ENCODE data around the gene NUAK1. TPM values are rescaled to one million over a fixed set of nuclear protein-coding genes. Genes with fewer than 3 reads are reported as not detected.

NUAK1 gene
- polyA plus RNA-seq, 1 donor from 2014 or later: 8.3 TPM

DNA sequence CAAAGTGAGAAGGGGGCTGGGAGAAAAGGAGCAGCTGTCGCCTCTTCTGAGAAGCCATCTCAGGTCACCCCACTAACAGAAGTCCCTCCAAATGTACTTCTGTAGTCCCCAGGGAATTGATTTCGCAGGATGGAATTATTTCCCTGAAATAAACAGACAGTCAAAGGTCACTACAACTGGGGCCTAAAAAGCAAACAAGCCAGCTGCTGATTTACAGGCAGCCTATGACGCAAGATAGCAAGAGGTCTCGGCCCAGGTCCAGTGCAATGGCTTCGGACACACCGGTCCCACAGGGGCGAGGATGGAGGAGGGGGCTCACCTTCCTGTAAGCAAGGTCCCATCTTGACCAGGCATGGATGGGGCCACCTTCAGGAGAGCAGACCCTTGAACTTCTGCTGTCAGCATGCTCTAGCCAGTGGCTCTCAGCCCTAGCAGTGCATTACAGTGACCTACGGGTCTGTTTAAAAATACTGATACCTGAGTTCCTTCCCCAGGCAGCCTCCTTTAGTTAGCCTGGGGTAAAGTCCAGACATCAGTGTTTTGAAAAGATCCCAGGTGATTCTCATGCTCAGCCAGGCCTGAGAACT is 18.1 kb downstream of the NUAK1 start:
- Histone ChIP-seq H3K4me2 (ENCODE audit: low read length) (no peak overlapping the region), H2AFZ (ENCODE audit: low read depth, low read length) (no peak overlapping the region), H3K9me2 (ENCODE audit: insufficient read depth, low read length) (no peaks in the 10 kb centered on the region), H3K27ac (ENCODE audit: low read length) (no peak overlapping the region), H3K79me2 (replicated peaks; ENCODE audit: insufficient read depth, low read length) (peaks cover 18% of the 10 kb centered on the region), H3F3A (ENCODE audit: insufficient read depth, low read length, poor library complexity, severe bottlenecking) (no peaks in the 10 kb centered on the region), H3K9me3 (ENCODE audit: low read length) (no peaks in the 10 kb centered on the region), H3K4me3 (ENCODE audit: low read length) (no peak overlapping the region), H3K9ac (ENCODE audit: low read length) (no peak overlapping the region), H3K27me3 (ENCODE audit: insufficient read depth, low read depth, low read length) (no peaks in the 10 kb centered on the region), H3K36me3 (ENCODE audit: insufficient read depth, low read length) (no peaks in the 10 kb centered on the region), H4K20me1 (ENCODE audit: insufficient read depth) (no peaks in the 10 kb centered on the region)
- no peak for TF ChIP-seq RAD21 (conservative IDR thresholded peaks at IDR 0.05)
- no peak for TF ChIP-seq REST (IDR thresholded peaks at IDR 0.05; ENCODE audit: borderline replicate concordance)
- TF ChIP-seq EP300 (conservative IDR thresholded peaks at IDR 0.05; ENCODE audit: poor library complexity, severe bottlenecking): no peak
- TF ChIP-seq SMC3 (conservative IDR thresholded peaks at IDR 0.05; ENCODE audit: poor library complexity): no peak
- TF ChIP-seq, protein P1, sequence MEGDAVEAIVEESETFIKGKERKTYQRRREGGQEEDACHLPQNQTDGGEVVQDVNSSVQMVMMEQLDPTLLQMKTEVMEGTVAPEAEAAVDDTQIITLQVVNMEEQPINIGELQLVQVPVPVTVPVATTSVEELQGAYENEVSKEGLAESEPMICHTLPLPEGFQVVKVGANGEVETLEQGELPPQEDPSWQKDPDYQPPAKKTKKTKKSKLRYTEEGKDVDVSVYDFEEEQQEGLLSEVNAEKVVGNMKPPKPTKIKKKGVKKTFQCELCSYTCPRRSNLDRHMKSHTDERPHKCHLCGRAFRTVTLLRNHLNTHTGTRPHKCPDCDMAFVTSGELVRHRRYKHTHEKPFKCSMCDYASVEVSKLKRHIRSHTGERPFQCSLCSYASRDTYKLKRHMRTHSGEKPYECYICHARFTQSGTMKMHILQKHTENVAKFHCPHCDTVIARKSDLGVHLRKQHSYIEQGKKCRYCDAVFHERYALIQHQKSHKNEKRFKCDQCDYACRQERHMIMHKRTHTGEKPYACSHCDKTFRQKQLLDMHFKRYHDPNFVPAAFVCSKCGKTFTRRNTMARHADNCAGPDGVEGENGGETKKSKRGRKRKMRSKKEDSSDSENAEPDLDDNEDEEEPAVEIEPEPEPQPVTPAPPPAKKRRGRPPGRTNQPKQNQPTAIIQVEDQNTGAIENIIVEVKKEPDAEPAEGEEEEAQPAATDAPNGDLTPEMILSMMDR (IDR thresholded peaks at IDR 0.05; ENCODE audit: poor library complexity, severe bottlenecking): no peak

GRCh38 chr12:106119301-106119700 is 19.5 kb downstream of the NUAK1 start:
- H2AFZ ChIP-seq (ENCODE audit: low read depth, low read length): no peak overlapping the region
- H3K9me2 ChIP-seq (ENCODE audit: insufficient read depth, low read length): no peaks in the 10 kb centered on the region
- H3K9me3 ChIP-seq (ENCODE audit: low read length): no peaks in the 10 kb centered on the region
- H3K36me3 ChIP-seq (ENCODE audit: insufficient read depth, low read length): no peaks in the 10 kb centered on the region
- no peaks in the 10 kb centered on the region for H3K27me3 ChIP-seq (ENCODE audit: insufficient read depth, low read depth, low read length)
- TF ChIP-seq REST (IDR thresholded peaks at IDR 0.05; ENCODE audit: borderline replicate concordance): no peak
- no peak for TF ChIP-seq EZH2 (IDR thresholded peaks at IDR 0.05; ENCODE audit: borderline replicate concordance, insufficient read depth, low read length, poor library complexity, severe bottlenecking)
- no peak for TF ChIP-seq POLR2AphosphoS5 (IDR thresholded peaks at IDR 0.05)
- TF ChIP-seq SMC3 (conservative IDR thresholded peaks at IDR 0.05; ENCODE audit: poor library complexity): no peak
- no peak for TF ChIP-seq RAD21 (conservative IDR thresholded peaks at IDR 0.05)
- TF ChIP-seq, protein P1 (IDR thresholded peaks at IDR 0.05; ENCODE audit: poor library complexity, severe bottlenecking): no peak
- TF ChIP-seq EP300 (conservative IDR thresholded peaks at IDR 0.05; ENCODE audit: poor library complexity, severe bottlenecking): no peak
- no peak for TF ChIP-seq MXI1 (conservative IDR thresholded peaks at IDR 0.05; ENCODE audit: poor library complexity, severe bottlenecking)
- no peak for TF ChIP-seq TAF1 (IDR thresholded peaks at IDR 0.05; ENCODE audit: low read depth)
- H4K20me1 ChIP-seq (ENCODE audit: insufficient read depth): no peaks in the 10 kb centered on the region
- peaks cover 16% of the 10 kb centered on the region for H3K79me2 ChIP-seq (replicated peaks; ENCODE audit: insufficient read depth, low read length)
- no peak overlapping the region for H3K27ac ChIP-seq (ENCODE audit: low read length)
- H3K4me3 ChIP-seq (ENCODE audit: low read length): no peak overlapping the region
- no peaks in the 10 kb centered on the region for H3F3A ChIP-seq (ENCODE audit: insufficient read depth, low read length, poor library complexity, severe bottlenecking)
- no peak overlapping the region for H3K9ac ChIP-seq (ENCODE audit: low read length)
- H3K4me2 ChIP-seq (ENCODE audit: low read length): no peak overlapping the region
